Measurements from ENCODE around the gene USP33. TPM values are rescaled to one million over a fixed set of nuclear protein-coding genes. Genes with fewer than 3 reads are reported as not detected.

USP33 gene
- total and polyA plus RNA-seq, 2 of the 13 experiments (the other 11 are each of a cell fraction or from before 2014, with no cell fraction given), result 32.0 to 49.1 TPM

DNA sequence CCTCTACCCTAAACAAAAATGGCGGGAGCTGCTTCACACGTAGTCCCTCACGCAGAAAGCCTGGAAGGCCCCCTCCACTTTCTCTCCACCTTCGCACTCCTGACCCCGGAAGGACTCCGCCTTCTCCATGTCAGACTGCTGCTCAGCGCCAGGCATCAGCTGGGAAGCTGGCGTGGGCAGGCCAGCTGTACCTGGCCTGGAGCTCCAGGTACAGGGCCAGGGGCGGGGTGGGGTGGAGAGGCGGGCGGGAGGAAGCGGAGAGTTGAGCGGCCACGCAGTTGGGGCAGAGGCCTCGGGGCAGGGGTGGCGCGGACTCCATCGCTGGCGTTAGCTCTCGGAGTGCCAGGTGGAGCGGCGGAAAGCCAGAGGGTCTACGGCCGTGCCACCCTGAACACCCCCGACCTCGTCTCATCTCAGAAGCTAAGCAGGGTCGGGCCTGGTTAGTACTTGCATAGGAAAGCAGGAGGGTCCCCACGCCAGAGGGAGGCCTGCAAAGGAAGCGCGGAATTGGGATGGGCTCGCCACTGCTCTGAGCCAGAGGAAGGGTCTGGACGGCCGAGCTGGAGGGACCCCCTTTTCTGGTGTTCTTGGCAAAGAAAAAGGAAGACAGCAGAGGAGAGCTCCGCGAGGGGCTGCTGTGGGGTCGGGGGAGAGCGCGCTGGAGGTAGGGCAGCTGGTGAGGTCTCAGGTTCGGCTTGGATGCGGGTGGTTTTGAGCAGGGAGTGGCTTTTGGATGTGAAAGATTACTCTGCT, 20.1 kb upstream of the USP33 start, which contains the start of gene MIGA1 (continued):
- TF ChIP-seq TEAD2 (CRISPR knock-in tag; IDR thresholded peaks at IDR 0.05) (no peak), ZKSCAN1 (IDR thresholded peaks at IDR 0.05; ENCODE audit: low read length) (no peak), ZNF232 (CRISPR knock-in tag; IDR thresholded peaks at IDR 0.05; ENCODE audit: borderline replicate concordance) (no peak), PAF1 (CRISPR knock-in tag; IDR thresholded peaks at IDR 0.05) (no peak), FOSL2 (CRISPR knock-in tag; IDR thresholded peaks at IDR 0.05) (0 out of 2 replicates have a peak, but pooled peaks have one; percentile 26), HMG20A (CRISPR knock-in tag; IDR thresholded peaks at IDR 0.05; ENCODE audit: borderline replicate concordance) (no peak), KAT8 (CRISPR knock-in tag; IDR thresholded peaks at IDR 0.05) (peak; percentile 94), ZNF616 (CRISPR knock-in tag; IDR thresholded peaks at IDR 0.05; ENCODE audit: low read depth) (no peak), CEBPB (IDR thresholded peaks at IDR 0.05; ENCODE audit: borderline replicate concordance, low read depth, low read length) (no peak), ZNF382 (CRISPR knock-in tag; IDR thresholded peaks at IDR 0.05; ENCODE audit: borderline replicate concordance) (no peak), AGO2 (optimal IDR thresholded peaks at IDR 0.05; ENCODE audit: low read depth, low read length) (no peak), TARDBP (CRISPR knock-in tag; IDR thresholded peaks at IDR 0.05) (peak; percentile 72; the same call in 1 of the 2 replicates), TAF1 (CRISPR knock-in tag; IDR thresholded peaks at IDR 0.05) (peak; percentile 52), ZNF501 (CRISPR knock-in tag; IDR thresholded peaks at IDR 0.05) (no peak; the same call in 1 of the 2 replicates), ZNF441 (CRISPR knock-in tag; IDR thresholded peaks at IDR 0.05; ENCODE audit: borderline replicate concordance) (no peak), ZNF615 (CRISPR knock-in tag; IDR thresholded peaks at IDR 0.05; ENCODE audit: borderline replicate concordance) (no peak), RNF2 (conservative IDR thresholded peaks at IDR 0.05; ENCODE audit: low read depth) (no peak), ZNF720 (CRISPR knock-in tag; IDR thresholded peaks at IDR 0.05) (no peak), NCOA1 (CRISPR knock-in tag; IDR thresholded peaks at IDR 0.05) (no peak), HOXA9 (CRISPR knock-in tag; IDR thresholded peaks at IDR 0.05; ENCODE audit: borderline replicate concordance) (no peak), JDP2 (CRISPR knock-in tag; IDR thresholded peaks at IDR 0.05; ENCODE audit: borderline replicate concordance) (no peak), ZBTB38 (CRISPR knock-in tag; IDR thresholded peaks at IDR 0.05) (peak; percentile 20; the same call in 1 of the 2 replicates), ZNF317 (CRISPR knock-in tag; IDR thresholded peaks at IDR 0.05) (no peak), NR2F1 (CRISPR knock-in tag; IDR thresholded peaks at IDR 0.05) (no peak), RAD21 (CRISPR knock-in tag; IDR thresholded peaks at IDR 0.05) (no peak)
- TF ChIP-seq, protein P1, sequence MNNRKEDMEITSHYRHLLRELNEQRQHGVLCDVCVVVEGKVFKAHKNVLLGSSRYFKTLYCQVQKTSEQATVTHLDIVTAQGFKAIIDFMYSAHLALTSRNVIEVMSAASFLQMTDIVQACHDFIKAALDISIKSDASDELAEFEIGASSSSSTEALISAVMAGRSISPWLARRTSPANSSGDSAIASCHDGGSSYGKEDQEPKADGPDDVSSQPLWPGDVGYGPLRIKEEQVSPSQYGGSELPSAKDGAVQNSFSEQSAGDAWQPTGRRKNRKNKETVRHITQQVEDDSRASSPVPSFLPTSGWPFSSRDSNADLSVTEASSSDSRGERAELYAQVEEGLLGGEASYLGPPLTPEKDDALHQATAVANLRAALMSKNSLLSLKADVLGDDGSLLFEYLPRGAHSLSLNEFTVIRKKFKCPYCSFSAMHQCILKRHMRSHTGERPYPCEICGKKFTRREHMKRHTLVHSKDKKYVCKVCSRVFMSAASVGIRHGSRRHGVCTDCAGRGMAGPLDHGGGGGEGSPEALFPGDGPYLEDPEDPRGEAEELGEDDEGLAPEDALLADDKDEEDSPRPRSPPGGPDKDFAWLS (CRISPR knock-in tag; IDR thresholded peaks at IDR 0.05; ENCODE audit: borderline replicate concordance), result no peak
- TF ChIP-seq, protein P2, sequence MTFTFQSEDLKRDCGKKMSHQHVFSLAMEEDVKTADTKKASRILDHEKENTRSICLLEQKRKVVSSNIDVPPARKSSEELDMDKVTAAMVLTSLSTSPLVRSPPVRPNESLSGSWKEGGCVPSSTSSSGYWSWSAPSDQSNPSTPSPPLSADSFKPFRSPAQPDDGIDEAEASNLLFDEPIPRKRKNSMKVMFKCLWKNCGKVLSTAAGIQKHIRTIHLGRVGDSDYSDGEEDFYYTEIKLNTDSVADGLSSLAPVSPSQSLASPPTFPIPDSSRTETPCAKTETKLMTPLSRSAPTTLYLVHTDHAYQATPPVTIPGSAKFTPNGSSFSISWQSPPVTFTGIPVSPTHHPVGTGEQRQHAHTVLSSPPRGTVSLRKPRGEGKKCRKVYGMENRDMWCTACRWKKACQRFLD (CRISPR knock-in tag; IDR thresholded peaks at IDR 0.05; ENCODE audit: borderline replicate concordance), result no peak
- TF ChIP-seq, protein P3, sequence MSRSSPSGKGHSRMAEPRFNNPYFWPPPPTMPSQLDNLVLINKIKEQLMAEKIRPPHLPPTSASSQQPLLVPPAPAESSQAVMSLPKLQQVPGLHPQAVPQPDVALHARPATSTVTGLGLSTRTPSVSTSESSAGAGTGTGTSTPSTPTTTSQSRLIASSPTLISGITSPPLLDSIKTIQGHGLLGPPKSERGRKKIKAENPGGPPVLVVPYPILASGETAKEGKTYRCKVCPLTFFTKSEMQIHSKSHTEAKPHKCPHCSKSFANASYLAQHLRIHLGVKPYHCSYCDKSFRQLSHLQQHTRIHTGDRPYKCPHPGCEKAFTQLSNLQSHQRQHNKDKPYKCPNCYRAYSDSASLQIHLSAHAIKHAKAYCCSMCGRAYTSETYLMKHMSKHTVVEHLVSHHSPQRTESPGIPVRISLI (CRISPR knock-in tag; IDR thresholded peaks at IDR 0.05; ENCODE audit: borderline replicate concordance), result no peak; the same call in 1 of the 2 replicates
